SU-DHL-6 (cell line): ENCODE measurements around the gene CTNNBL1.

ENCODE experiments used
- CTCF ChIP-seq: fragments of 200-600 bp; sonication (generic); IDR thresholded peaks from one replicate; pipeline ENCODE4 v1.5.1; 2017; ENCODE audit warnings: antibody characterized with exemption, mild to moderate bottlenecking, low read length, moderate library complexity; ENCODE audit not compliant: insufficient read depth, poor library complexity, severe bottlenecking
- EZH2phosphoT487 ChIP-seq: fragments of 200-600 bp; sonication (generic), shearing (Covaris generic); conservative IDR thresholded peaks from 2 replicates; pipeline ENCODE4 v1.6.1; 2018; ENCODE audit warnings: mild to moderate bottlenecking, antibody characterized with exemption, low read length, moderate library complexity, mixed read lengths

- no peak for TF ChIP-seq CTCF
- TF ChIP-seq EZH2phosphoT487, result no peak
Observed at GRCh38 chr20:37915800-37916570, 222.2 kb downstream of the CTNNBL1 start.
